ENCODE measurements around the gene PIP4P1.

- TF ChIP-seq CTCF (IDR thresholded peaks at IDR 0.05) (no peak), POLR2A (IDR thresholded peaks at IDR 0.05) (no peak), EP300 (IDR thresholded peaks at IDR 0.05) (no peak), POLR2AphosphoS5 (IDR thresholded peaks at IDR 0.05) (no peak)
Measured at GRCh38 chr14:20427231-20428009, 33.8 kb downstream of the PIP4P1 start.

All from sigmoid colon (tissue), 4 donors.